Stimulated activated CD8-positive, alpha-beta memory T cell treated with anti-CD3 and anti-CD28 coated beads, Interleukin-15, amount 100 ng/mL, for 1 hour (primary cell): ENCODE measurements around the gene CFAP99.
"Not testable (repeated sequence)": the region's sequence is repeated elsewhere in the genome, so short reads cannot be mapped to it uniquely, and the experiment has no call there.

ENCODE experiments used
- DNase-seq: peaks from one replicate; pipeline ENCODE4 v3.0.0-alpha.2; 2020; ENCODE audit warnings: low read depth

The CFAP99 gene

DNA sequence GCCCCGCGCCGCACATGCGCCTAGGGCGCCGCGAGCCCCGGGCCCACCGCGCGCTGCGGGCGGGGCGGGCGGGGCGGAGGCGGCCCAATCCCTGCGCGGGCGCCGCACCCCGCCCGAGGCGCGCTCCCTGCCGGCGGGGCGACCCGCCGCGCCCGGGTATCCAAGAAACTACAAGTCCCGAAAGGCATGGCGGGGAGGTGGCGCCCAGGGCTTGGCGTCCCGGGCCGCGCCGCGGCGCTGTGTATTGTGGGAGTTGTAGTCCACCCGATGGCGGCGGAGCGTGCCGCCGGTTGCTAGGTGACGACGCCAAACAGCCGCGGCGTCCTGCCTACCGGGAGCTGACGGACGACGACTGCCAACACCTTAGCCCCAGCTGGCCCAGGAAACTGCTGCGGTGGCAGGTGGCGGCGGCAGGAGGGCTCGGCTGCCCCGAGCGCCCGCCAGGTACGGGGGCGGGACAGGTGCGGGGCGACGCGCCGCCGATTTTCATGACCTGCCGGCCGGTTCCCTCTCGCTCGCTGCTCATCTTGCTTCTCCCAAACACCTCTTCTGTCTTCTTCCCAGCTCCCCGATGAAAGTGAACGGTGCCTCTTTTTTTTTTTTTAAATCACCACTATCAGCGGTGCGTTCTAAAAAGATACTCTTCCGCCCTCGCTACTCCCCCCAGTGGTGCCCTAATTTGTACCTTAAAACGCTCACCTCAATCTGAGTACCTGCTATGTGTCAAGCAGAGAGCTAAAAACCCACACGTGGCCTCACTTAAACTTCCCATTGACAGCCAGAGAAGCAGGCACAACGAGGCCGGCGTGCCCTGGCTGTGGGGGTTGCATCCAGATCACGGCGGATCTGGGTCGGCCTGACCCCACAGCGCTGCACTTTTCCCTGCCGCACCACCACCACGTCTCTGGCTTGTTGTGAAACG is at the start of gene CFAP99:
TSS of gene CFAP99 (plus strand) at position 306 of the 922 bp plus-strand sequence.
- DNase-seq: peak; percentile 97

DNA sequence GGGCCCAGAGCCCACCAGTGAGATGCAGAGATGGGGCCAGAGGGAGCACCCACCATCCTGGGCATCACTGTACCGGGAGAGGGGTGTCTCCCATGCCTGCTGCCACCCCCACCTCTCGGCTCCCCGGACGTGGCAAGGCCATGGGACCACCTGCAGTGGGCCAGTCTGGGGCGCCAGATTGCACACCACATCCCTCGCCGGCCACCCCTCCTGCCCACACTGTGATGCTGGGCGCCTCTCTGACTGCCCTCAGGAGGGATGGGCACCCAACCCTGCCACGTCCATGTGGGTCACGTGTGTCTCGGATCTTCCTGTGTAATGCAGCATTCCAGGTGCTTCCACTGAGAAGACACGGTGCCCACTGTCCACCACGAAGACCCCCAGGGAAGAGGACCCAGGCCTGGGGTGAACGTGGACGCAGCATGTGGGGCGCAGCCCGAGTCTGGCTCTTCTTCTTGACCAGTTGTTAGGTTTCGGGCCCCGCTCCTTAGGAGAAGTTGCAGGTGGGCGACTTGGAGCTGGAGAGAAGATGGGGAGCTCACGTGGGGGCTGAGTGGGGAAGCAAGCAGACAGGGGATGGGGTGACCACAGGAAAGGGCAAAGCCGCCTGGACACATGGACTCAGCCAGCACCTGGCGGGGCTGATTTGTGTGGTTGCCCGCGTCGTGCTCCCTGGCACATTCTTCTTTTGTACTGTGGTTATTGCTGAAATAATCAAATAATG is 48.0 kb upstream of the CFAP99 start:
- no peak for DNase-seq

DNA sequence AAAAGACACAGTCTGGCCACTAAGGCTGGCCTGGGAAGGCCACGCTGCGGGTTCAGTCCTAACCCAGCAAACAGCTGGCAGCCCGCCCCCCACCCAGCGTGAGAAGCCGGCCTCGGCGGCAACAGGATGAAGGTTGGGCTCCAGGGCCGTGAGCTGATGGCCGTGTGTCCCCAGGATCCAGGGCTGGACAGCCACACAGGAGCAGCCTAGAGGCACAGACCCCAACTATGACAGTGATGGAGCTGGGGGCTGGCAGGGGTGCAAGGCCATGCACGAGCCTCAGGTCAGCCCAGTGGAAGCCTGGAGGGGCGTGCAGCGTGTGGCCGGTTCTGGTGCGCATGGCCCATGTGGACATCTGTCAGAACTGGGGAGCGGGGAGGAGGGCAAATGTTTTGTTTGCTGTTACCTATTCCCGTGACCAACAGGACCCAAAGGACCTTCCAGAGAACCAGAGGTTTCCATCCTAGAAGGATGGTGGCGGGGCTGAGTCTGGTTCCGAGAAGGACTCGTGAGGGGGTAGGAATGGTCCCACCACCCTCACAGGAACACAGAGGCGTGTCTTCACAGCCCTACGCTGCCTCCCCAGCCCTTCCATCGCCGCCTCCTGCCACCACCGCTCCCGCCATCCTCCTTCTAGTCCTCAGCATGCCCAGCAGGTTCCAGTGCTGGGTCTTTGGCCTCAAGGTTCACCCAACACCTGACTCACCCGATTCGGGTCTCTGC is 46.8 kb upstream of the CFAP99 start:
- DNase-seq: no peak

DNA sequence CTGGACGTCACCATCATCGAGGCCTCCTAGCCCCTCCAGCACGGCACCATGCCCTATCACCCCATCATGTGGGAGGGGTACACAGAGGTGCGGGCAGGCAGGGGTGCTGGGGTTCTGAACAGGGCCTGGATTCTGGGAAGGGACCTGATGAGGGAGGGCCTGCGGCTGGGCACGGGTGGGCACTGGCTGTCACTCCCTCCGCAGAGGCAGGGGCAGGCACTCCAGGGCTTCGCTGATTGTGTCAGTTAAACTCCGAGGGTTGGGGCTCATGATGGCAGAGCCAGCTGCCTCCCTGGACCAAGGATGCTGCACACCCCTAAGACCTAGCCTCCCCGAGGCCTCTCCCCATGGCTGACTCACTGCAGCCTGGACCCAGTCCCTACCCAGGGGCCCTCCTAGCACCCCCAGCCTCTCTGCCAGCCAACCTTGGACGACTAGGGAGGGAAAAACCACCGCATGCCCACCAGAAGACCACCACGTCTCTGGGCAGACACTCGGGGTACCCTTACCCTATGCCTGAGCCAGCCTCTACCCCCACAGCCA is 46.2 kb upstream of the CFAP99 start:
- no peak for DNase-seq

DNA sequence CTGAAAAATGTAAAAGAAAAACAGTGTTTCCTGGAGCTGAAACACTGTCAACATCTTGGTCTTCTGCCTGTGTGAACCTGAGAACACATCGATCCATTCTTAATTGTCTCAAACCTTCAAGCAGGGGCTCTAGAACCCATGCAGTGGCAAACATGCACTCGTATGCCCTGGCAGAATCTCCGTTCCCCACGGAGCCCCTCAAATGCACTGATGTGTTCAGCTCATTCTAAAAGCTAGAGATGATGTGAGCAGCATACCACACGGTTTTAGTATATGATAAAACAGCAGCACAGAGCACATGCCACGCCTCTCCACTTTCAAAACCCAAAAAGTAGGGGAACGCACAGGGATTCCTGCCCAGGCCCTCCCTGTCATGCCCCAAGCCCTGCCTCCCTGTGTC is 45.2 kb upstream of the CFAP99 start:
- DNase-seq: no peak

DNA sequence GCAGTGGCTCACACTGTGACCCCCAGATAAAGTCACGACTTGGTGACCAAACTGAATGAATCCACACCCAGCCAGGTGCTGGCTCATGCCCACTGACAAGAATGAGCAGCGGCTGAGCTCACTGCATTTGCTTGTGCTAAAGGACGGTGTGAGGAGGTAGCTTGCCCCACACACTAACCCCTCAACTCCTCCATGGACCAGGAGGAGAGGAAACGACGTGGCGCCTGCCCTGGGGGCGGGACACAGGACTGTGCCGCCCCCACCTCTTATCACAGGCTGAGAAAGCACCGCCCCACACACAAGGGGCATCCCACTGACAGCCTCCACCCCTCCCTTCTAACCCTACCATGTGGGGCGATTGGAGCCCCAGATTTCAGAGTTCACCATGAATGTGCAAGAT is 43.3 kb upstream of the CFAP99 start:
- no peak for DNase-seq

DNA sequence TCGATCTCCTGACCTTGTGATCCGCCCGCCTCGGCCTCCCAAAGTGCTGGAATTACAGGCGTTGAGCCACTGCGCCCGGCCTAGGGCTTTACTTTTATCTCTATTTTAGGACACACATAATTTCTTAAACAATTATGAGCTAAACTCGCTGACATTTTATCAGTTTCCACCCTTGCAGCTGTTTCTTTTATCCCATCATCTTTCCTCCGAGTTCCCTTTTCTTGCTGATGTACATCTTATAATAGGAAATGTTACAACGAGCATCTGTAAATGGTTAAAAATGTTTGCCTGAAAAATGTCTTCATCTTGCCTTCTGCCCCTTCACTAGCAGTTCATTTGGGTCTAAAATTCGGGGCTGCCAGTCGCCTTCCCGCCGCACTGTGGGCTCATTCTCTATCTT is 41.5 kb upstream of the CFAP99 start:
- DNase-seq: no peak

DNA sequence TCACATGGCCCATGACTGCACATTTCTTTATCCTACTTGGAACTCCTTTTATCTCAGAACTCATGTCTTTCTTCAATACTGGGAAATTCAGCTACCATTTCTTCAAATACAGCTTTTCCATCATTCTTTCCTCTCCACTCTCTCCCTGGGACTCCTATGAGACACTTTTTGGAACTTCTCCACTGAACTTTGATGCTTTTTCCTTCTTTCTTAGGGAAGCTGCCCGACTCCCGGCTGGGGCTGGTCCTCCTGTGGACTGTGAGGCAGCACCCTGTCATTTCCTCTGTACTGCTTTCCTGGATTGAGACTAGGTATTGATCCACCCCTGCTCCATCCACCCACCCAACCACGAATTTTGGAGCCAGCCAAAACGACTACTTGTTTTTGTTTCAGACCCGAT is 40.4 kb upstream of the CFAP99 start:
- no peak for DNase-seq

DNA sequence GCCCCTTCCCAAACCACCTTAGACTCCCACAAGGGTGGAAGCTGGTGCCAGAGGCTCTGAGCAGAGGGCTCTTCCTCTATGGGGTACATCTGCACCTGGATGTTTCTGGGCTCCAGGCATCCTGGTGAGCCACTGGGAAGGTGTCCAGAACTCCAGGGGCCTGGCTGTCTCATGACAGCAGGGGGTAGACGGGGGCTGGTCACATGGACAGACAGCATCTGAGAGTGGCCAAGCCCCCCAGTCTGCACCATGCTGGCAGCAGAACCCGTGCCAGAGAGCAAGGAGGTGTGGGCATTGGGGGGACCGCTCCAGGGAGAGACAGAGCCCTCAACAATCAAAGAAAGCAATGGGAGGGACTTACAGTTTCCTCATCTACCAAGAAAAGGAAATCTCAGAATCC is 39.9 kb upstream of the CFAP99 start:
- no peak for DNase-seq

DNA sequence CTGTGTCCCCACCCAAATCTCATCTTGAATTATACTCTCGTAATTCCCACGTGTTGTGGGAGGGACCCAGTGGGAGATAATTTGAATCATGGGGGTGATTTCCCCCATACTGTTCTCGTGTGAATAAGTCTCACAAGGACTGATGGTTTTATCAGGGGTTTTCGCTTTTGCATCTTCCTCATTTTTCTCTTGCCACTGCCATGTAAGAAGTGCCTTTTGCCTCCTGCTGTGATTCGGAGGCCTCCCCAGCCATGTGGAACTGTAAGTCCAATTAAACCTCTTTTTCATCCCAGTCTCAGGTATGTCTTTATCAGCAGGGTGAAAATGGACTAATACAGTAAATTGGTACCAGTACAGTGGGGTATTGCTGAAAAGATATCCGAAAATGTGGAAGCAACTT is 38.2 kb upstream of the CFAP99 start:
- DNase-seq: not testable (repeated sequence)

DNA sequence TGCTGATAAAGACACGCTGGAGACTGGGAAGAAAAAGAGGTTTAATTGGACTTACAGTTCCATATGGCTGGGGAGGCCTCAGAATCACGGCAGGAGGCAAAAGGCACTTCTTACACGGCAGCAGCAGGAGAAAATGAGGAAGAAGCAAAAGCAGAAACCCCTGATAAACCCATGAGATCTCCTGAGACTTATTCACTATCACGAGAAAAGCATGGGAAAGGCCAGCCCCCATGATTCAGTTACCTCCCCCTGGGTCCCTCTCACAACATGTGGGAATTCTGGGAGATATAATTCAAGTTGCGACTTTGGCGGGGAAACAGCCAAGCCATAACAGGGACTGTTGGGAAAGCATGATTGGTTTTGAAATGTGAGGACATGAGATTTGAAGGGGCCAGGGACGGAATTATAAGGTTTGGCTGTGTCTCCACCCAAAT is 36.0 kb upstream of the CFAP99 start:
- DNase-seq: not testable (repeated sequence)

DNA sequence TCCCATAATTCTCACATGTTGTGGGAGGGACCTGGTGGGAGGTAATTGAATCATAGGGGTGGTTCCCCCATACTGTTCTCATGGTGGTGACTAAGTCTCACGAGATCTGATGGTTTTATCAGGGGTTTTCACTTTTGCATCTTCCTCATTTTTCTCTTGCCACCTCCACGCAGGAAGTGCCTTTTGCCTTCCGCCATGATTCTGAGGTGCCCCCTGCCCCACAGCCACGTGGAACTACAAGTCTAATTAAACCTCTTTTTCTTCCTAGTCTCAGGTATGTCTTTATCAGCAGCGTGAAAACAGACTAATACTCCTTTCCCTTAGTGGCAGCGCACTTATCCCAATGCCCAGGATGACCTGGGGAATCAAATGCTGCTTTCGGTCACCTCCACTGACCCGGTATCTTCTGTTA is 35.5 kb upstream of the CFAP99 start:
- not testable (repeated sequence) for DNase-seq

DNA sequence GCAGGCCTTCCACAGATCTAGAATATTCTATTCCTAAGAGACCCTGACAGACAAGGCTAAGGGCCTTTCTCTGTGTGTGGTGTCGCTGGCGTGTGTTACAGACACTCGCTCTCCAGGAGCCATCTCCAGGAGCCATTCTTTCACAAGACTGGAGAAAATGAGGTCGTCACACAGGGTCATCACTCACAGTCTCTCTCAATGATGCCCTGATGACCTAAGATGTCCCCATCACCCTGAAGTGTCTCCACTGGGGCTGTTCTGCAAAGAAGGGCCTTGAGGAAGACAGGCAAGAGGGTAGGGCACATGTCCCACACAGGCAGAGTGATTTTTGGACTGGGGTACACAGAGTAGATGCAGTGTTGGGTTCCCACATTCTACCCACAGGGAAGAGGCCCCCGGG is 35.0 kb upstream of the CFAP99 start:
- DNase-seq: no peak

DNA sequence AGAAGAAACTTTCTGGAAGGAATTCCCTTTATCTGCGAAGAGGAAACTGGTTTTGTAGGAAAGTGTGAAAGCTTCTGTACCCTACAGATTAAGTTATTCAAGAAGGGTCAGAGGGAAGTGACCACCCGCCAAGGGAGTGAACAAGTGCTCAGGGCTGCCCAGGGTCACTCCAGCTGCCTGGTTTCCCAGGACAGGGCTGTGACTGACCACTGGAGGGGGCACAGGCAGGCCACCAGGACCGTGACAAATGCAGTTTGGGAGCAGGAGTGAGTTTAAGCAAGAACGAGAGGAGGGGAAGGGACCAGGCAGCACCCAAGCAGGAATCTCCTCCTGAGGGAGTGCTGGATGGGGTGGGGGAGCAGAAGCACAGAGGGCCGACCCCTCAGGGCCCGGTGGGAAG is 34.5 kb upstream of the CFAP99 start:
- DNase-seq: no peak

DNA sequence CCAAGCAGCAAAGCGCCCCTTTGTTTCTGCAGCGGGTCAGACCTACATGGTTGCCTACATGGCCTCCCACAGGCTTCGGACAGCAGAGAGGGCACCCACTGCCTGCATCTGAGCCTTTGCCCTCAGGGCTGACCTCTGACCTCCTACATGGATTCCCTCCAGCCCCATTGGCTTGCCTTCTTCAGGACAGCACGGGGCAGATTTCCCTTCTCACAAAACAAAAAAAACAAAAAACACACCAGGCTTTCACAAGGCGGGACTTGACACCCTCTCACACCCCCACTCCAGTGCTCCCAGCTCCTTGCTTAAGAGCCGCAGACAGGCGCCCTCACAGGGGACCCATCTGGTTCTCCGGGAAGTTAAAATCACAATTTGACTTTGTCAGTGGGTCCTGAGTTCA is 33.2 kb upstream of the CFAP99 start:
- DNase-seq: no peak

DNA sequence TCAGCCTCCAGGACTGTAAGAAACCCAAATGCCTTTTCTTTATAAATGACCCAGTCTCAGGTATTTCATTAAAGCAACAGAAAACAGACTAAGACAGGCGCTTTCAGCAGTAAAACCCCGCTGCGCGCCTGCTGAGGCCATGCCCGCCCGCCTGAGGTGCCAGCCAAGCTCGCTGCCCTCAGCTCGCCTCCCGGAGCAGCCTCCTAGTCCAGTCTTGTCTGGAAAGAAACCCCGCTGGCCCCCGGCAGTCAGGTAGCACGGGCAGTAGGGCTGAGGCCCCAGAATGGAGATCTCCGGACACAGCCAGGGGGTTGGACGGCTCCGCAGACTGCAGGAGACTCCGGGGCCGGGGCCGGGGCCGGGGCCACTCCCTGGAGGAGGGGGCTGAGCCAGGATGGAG is 32.0 kb upstream of the CFAP99 start:
- DNase-seq: no peak

DNA sequence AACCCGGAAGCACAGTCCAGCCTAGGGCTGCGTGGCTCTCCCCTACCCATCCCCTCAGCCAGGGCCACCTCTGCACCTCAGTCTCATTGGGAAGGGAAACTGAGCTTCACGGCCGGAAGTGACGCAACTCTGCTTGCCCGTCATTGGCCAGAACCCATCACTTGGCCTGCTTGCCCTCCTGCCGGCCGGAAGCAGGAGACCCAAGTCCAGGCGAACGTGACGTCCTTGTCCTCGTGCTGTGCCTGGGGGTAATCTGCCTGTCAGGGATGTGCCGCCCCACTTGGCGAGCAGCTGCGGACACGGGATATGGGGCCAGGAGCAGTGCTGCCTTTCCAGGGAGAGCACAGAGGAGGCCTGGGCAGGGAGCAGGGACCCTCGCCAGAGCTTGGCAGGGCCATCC is 31.5 kb upstream of the CFAP99 start:
- no peak for DNase-seq

DNA sequence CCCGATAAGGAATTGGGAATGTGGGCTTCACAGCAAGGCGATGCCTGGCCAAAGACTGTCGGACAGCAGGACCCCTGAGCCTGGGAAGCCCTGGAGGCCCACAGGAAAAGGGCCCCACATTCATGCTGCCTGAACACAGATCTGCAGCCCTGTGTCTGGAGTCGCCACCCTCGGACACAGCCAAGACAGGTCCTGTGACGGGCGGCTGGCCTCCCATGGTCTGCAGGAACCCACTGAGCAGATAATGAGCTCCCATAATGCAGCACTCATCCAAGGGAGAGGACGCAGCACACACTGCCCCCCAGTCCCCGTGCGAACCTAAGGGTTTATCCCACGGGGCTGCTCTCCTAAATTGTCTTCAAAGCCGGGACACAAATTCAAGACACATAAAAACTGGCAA is 30.9 kb upstream of the CFAP99 start:
- DNase-seq: no peak

DNA sequence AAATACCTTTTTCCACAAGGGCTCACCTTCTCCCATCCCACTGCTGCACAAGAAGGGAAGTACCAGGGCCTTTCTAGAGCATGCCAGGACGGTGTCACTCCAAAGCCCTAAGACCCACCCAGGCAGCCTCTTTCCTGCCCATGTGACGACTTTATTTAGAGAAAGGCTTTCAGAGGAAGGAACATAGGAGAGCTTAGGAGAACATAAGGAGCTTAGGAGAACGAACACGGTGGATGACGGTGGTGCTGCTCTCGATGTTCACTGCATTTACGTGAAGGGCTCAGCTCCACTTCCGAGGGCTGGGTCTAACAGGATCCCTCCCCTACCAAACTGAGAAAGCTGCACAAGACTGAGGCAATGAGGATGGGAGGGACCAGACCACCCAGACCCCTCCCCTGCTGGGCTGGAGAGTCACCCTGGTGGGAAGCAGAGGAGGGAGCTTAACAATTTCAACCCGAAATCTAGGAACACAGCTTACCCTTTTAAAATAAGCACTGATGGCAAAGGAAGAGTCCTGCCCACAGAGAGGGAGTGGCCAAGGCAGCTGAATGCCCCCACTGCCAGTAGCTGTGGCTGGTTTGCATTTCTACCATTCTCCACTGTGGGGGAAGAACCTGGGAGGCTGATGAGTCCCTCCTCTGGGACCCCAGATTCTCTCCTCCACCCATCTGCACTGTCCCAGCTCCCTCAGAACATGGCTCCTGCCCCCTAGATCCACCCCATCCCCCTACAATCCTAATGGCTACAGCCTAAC is 30.1 kb upstream of the CFAP99 start:
- DNase-seq: no peak

DNA sequence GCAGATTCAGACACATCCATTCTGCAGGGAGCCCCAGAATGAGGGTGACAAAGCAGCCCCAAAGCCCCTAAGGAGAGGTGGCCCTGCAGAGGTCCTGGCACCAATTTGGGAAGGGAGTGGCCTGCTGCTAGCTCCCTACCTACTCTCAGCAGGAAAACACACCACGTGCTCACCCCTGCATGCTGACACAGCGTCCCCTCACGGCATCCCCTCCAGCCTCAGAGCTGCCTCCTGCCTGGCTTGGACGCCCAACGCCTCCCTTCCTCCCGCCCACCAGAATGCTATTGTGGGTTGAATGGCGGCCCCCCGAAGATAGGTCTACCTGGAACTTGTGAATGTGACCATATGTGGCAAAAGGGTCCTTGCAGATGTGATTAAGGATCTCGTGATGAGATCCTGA is 29.1 kb upstream of the CFAP99 start:
- no peak for DNase-seq

DNA sequence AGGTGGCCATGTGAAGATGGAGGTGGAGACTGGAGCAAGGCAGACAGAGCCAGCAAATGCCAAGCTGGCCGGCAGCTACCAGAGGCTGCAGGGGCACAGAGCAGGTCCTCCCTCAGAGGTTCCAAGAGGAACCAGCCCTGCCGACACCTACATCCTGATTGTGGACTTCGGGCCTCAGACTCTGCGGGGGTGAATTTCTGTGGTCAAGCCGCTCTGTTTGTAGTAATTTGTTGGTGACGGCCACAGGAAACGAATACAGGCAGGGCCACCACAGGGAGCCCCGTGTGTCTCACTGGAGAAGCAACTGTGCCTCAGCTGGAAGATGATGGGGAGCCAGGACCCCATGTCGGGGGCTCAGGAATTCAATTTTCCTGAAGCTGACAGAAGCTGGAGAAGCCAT is 28.6 kb upstream of the CFAP99 start:
- no peak for DNase-seq
